Keratinocyte (primary cell): ENCODE data around the gene EXOC6B. TPM values are rescaled to one million over a fixed set of nuclear protein-coding genes. Genes with fewer than 3 reads are reported as not detected.

Experiments used
- DNase-seq: peaks from one replicate; pipeline ENCODE4 v3.0.0-alpha.2; 2011; ENCODE audit warnings: low read depth, missing footprints, low spot score
- FAIRE-seq: peaks from 2 replicates; lab custom pipeline; 2011; peaks lifted over from hg19 to GRCh38; lab: Jason Lieb, UNC
- H2AFZ ChIP-seq: 2 replicates; pipeline ENCODE4 v1.6.0; 2012; ENCODE audit warnings: low read length, control low read depth, inconsistent platforms; ENCODE audit not compliant: control insufficient read depth
- H3K27ac ChIP-seq: 2 replicates; pipeline ENCODE4 v1.5.1; 2011; ENCODE audit warnings: low read length; ENCODE audit not compliant: control insufficient read depth, insufficient read depth
- H3K27me3 ChIP-seq: 3 replicates; pipeline ENCODE4 v1.6.0; 2011; ENCODE audit warnings: low read length; ENCODE audit not compliant: control insufficient read depth, insufficient read depth; ENCODE audit errors: extremely low read depth
- H3K36me3 ChIP-seq, 2 experiments: 2 replicates in 1 of 2; 3 replicates in 1 of 2; pipeline ENCODE4 v1.5.1; 2011; ENCODE audit warnings: low read length in 2 of 2, mild to moderate bottlenecking in 1 of 2; ENCODE audit not compliant: control insufficient read depth in 2 of 2, insufficient read depth in 2 of 2; ENCODE audit errors: extremely low read depth in 1 of 2
- H3K4me1 ChIP-seq: 3 replicates; pipeline ENCODE4 v1.5.1; 2011; ENCODE audit warnings: low read length; ENCODE audit not compliant: control insufficient read depth, insufficient read depth; ENCODE audit errors: extremely low read depth
- H3K4me2 ChIP-seq: 3 replicates; pipeline ENCODE4 v1.6.0; 2011; ENCODE audit warnings: low read depth, low read length; ENCODE audit not compliant: control insufficient read depth, insufficient read depth; ENCODE audit errors: extremely low read depth
- H3K4me3 ChIP-seq, 3 experiments: fragments of 200-600 bp in 1 of 3; sonication (generic) in 1 of 3; 2 replicates in 2 of 3; 3 replicates in 1 of 3; pipeline ENCODE4 v1.5.1; 2011 to 2016; ENCODE audit warnings: low read length in 3 of 3, mild to moderate bottlenecking in 3 of 3, control low read depth in 2 of 3, inconsistent platforms in 1 of 3, low read depth in 1 of 3, mixed read lengths in 1 of 3, mixed run types in 1 of 3, moderate library complexity in 1 of 3; ENCODE audit not compliant: control insufficient read depth in 2 of 3, insufficient read depth in 2 of 3; ENCODE audit errors: extremely low read depth in 1 of 3
- H3K79me2 ChIP-seq: 2 replicates; pipeline ENCODE4 v1.6.0; 2012; ENCODE audit warnings: low read length; ENCODE audit not compliant: control insufficient read depth, insufficient read depth
- H3K9ac ChIP-seq: 3 replicates; pipeline ENCODE4 v1.6.0; 2011; ENCODE audit warnings: low read length; ENCODE audit not compliant: control insufficient read depth, insufficient read depth; ENCODE audit errors: extremely low read depth
- H3K9me1 ChIP-seq: 3 replicates; pipeline ENCODE4 v1.6.0; 2011; ENCODE audit warnings: low read length; ENCODE audit not compliant: control insufficient read depth, insufficient read depth; ENCODE audit errors: extremely low read depth
- H3K9me3 ChIP-seq: 2 replicates; pipeline ENCODE4 v1.5.1; 2012; ENCODE audit warnings: low read depth, low read length; ENCODE audit not compliant: control insufficient read depth
- H4K20me1 ChIP-seq: 3 replicates; pipeline ENCODE4 v1.6.0; 2011; ENCODE audit warnings: low read length; ENCODE audit not compliant: control insufficient read depth, insufficient read depth; ENCODE audit errors: extremely low read depth
- EZH2 ChIP-seq: IDR thresholded peaks from one replicate; pipeline ENCODE4 v1.6.1; 2012; ENCODE audit warnings: inconsistent platforms, mild to moderate bottlenecking, low read length, moderate library complexity
- dilution Hi-C: fragments of 300-500 bp; cut with MboI; formaldehyde crosslinking; loops from one replicate; pipeline ENCODE4 v1.7.0; 2020; ENCODE audit warnings: low sequenced_read_pairs; ENCODE audit not compliant: extremely low pct_ligation_motif_present
- polyA plus RNA-seq, 5 experiments: library from polyadenylated mRNA; depleted of rRNA in 3 of 5; stranded (reverse) in 3 of 5; stranded (forward) in 1 of 5; unstranded in 1 of 5; fragments of >200 nt; gene quantifications; 1 replicate in 1 of 5; 2 replicates in 3 of 5; 3 replicates in 1 of 5; pipeline versions ENCODE4 v1.2.1 to v1.2.3, GENCODE V29; 2011 to 2012; ENCODE audit warnings: missing spikeins in 2 of 5, low read depth in 1 of 5, low replicate concordance in 1 of 5
- TF ChIP-seq, protein P1 (sequence below), 3 experiments: IDR thresholded peaks in 1 of 3; conservative IDR thresholded peaks in 1 of 3; optimal IDR thresholded peaks in 1 of 3; 2 replicates in 2 of 3; 3 replicates in 1 of 3; pipeline versions ENCODE3 to v1.5.1; 2011; ENCODE audit warnings: low read length in 3 of 3, mild to moderate bottlenecking in 3 of 3, moderate library complexity in 2 of 3, control low read depth in 1 of 3, inconsistent platforms in 1 of 3; ENCODE audit not compliant: insufficient read depth in 2 of 3; ENCODE audit errors: extremely low read depth in 1 of 3

EXOC6B gene
- polyA plus RNA-seq, 1 donor (not counting 4 experiments of a cell fraction or from before 2014, with no cell fraction given) = 37.3 TPM

DNA sequence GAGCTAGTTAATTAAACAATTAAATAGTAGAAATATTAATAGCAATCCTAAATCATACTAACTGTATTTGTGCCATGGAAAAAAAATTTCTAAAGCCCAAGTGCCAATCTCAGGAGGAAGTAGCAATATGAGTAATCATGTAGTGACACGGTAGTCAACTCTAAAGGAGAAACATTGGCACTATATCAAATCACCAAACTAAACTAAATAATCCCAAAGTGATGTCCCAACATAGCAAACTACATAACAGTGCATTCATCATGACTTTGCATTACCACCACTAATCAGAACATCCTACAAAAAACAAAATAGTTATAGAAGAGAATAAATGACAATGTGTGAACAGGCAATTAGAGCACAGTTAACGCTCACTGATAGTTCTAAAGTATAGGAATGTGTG lies 195.1 kb downstream of the EXOC6B start:
- Histone ChIP-seq H3K9me3 (no peaks in the 10 kb centered on the region), H3K9ac (no peak overlapping the region), H3K27ac (no peak overlapping the region), H3K79me2 (no peaks in the 10 kb centered on the region), H3K27me3 (no peaks in the 10 kb centered on the region), H3K4me2 (no peak overlapping the region), H4K20me1 (no peaks in the 10 kb centered on the region), H3K4me1 (no peaks in the 10 kb centered on the region), H3K4me3 (no peak overlapping the region), H2AFZ (no peak overlapping the region), H3K9me1 (no peaks in the 10 kb centered on the region), H3K36me3 (no peaks in the 10 kb centered on the region)
- TF ChIP-seq, protein P1, sequence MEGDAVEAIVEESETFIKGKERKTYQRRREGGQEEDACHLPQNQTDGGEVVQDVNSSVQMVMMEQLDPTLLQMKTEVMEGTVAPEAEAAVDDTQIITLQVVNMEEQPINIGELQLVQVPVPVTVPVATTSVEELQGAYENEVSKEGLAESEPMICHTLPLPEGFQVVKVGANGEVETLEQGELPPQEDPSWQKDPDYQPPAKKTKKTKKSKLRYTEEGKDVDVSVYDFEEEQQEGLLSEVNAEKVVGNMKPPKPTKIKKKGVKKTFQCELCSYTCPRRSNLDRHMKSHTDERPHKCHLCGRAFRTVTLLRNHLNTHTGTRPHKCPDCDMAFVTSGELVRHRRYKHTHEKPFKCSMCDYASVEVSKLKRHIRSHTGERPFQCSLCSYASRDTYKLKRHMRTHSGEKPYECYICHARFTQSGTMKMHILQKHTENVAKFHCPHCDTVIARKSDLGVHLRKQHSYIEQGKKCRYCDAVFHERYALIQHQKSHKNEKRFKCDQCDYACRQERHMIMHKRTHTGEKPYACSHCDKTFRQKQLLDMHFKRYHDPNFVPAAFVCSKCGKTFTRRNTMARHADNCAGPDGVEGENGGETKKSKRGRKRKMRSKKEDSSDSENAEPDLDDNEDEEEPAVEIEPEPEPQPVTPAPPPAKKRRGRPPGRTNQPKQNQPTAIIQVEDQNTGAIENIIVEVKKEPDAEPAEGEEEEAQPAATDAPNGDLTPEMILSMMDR (optimal IDR thresholded peaks at IDR 0.05 in 1 of 3, IDR thresholded peaks at IDR 0.05 in 1 of 3, conservative IDR thresholded peaks at IDR 0.05 in 1 of 3; ENCODE audit: extremely low read depth in 1 of 3, insufficient read depth in 2 of 3, low read length in 3 of 3) = no peak
- TF ChIP-seq EZH2 = no peak
- DNase-seq (no peak), FAIRE-seq (no peak)
- dilution Hi-C loops = no loop called here

DNA sequence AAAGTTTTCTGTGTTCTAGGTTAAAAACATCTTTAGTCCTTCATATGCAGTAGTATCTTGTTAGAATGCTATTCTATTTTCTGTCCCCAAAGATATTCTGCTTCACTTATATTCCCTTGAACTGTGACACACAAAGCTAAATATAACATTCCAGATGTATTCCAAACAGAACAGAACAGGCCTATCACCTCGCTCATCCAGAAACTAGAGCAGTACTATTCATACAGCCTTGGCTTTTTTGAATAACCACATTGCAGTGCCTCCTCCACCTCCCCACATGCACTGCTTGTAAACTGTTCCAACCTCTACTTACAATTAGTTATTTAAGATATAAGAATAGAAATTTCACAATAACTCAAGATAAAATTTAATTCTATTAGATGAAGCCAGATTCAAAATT lies 196.8 kb downstream of the EXOC6B start:
- H3K4me1 ChIP-seq = no peaks in the 10 kb centered on the region
- no peak overlapping the region for H3K27ac ChIP-seq
- no peaks in the 10 kb centered on the region for H3K9me1 ChIP-seq
- FAIRE-seq (no peak), DNase-seq (no peak)
- H3K4me2 ChIP-seq = no peak overlapping the region
- H3K9me3 ChIP-seq = no peaks in the 10 kb centered on the region
- no peaks in the 10 kb centered on the region for H4K20me1 ChIP-seq
- no peaks in the 10 kb centered on the region for H3K79me2 ChIP-seq
- no peaks in the 10 kb centered on the region for H3K36me3 ChIP-seq
- dilution Hi-C loops = no loop called here
- H2AFZ ChIP-seq = no peak overlapping the region
- H3K4me3 ChIP-seq = no peak overlapping the region
- no peak overlapping the region for H3K9ac ChIP-seq
- no peaks in the 10 kb centered on the region for H3K27me3 ChIP-seq
- TF ChIP-seq EZH2 = no peak
- TF ChIP-seq, protein P1 (optimal IDR thresholded peaks at IDR 0.05 in 1 of 3, IDR thresholded peaks at IDR 0.05 in 1 of 3, conservative IDR thresholded peaks at IDR 0.05 in 1 of 3; ENCODE audit: extremely low read depth in 1 of 3, insufficient read depth in 2 of 3, low read length in 3 of 3) = no peak
